Measurements from ENCODE around the gene CUL4A.
"Not testable (repeated sequence)": the region's sequence is repeated elsewhere in the genome, so short reads cannot be mapped to it uniquely, and the experiment has no call there.

The CUL4A gene

GRCh38 chr13:113305208-113305607 lies 95.8 kb downstream of the CUL4A start:
- no peak for TF ChIP-seq CTCF (IDR thresholded peaks at IDR 0.05; ENCODE audit: insufficient read depth, low read depth, low read length, missing control alignments)
- no peak for DNase-seq (ENCODE audit: low read depth)
- no peak overlapping the region for H3K4me3 ChIP-seq (ENCODE audit: low read depth, low read length)

GRCh38 chr13:113307491-113307890 lies 98.1 kb downstream of the CUL4A start:
- no peak for DNase-seq (ENCODE audit: low read depth)
- no peak for TF ChIP-seq CTCF (IDR thresholded peaks at IDR 0.05; ENCODE audit: insufficient read depth, low read depth, low read length, missing control alignments)
- H3K4me3 ChIP-seq (ENCODE audit: low read depth, low read length), result no peak overlapping the region

GRCh38 chr13:113309473-113309872 lies 100.1 kb downstream of the CUL4A start:
- TF ChIP-seq CTCF (IDR thresholded peaks at IDR 0.05; ENCODE audit: insufficient read depth, low read depth, low read length, missing control alignments), result no peak
- H3K4me3 ChIP-seq (ENCODE audit: low read depth, low read length), result no peak overlapping the region

GRCh38 chr13:113314112-113314511 lies 104.7 kb downstream of the CUL4A start:
- H3K4me3 ChIP-seq (ENCODE audit: low read depth, low read length); DNase-seq (ENCODE audit: low read depth): not testable (repeated sequence)

More at GRCh38 chr13:113309473-113309872, 100.1 kb downstream of the CUL4A start:
- DNase-seq (ENCODE audit: low read depth), result no peak

GRCh38 chr13:113314895-113315470 lies 105.6 kb downstream of the CUL4A start:
- not testable (repeated sequence) for DNase-seq (ENCODE audit: low read depth); H3K4me3 ChIP-seq (ENCODE audit: low read depth, low read length)

- no peak overlapping the region for H3K4me3 ChIP-seq (ENCODE audit: low read depth, low read length)
- TF ChIP-seq CTCF (IDR thresholded peaks at IDR 0.05; ENCODE audit: insufficient read depth, low read depth, low read length, missing control alignments), result no peak
- no peak for DNase-seq (ENCODE audit: low read depth)
These were observed 106.6 kb downstream of the CUL4A start for GRCh38 chr13:113315992-113316391.

Measured in GM12865 (cell line).